ENCODE results near the gene EDN2.

Gene EDN2

GRCh38 chr1:41484402-41485241, at the start of gene EDN2:
TSS of gene EDN2 (minus strand) at chr1:41484683. CDS start at chr1:41484601, 82 bp downstream.
- peak; percentile 20 for TF ChIP-seq CTCF (IDR thresholded peaks at IDR 0.05; ENCODE audit: low read length, missing control alignments)
- no peak within 1 kb of the TSS for H3K4me3 ChIP-seq (replicated peaks; ENCODE audit: low read depth, low read length)
- no peak for DNase-seq (ENCODE audit: low read depth)

GRCh38 chr1:41533731-41534080, 49.2 kb upstream of the EDN2 start:
- H3K4me3 ChIP-seq (replicated peaks; ENCODE audit: low read depth, low read length): no peak overlapping the region
- DNase-seq (ENCODE audit: low read depth): no peak
- no peak for TF ChIP-seq CTCF (IDR thresholded peaks at IDR 0.05; ENCODE audit: low read length, missing control alignments)

GRCh38 chr1:41533016-41533730, 48.7 kb upstream of the EDN2 start:
- DNase-seq (ENCODE audit: low read depth): no peak
- TF ChIP-seq CTCF (IDR thresholded peaks at IDR 0.05; ENCODE audit: low read length, missing control alignments): no peak
- H3K4me3 ChIP-seq (replicated peaks; ENCODE audit: low read depth, low read length): no peak overlapping the region

- no peak overlapping the region for H3K4me3 ChIP-seq (replicated peaks; ENCODE audit: low read depth, low read length)
- no peak for TF ChIP-seq CTCF (IDR thresholded peaks at IDR 0.05; ENCODE audit: low read length, missing control alignments)
- no peak for DNase-seq (ENCODE audit: low read depth)
Observed at GRCh38 chr1:41532206-41532975, 47.9 kb upstream of the EDN2 start.

- no peak for DNase-seq (ENCODE audit: low read depth)
- TF ChIP-seq CTCF (IDR thresholded peaks at IDR 0.05; ENCODE audit: low read length, missing control alignments): no peak
- no peak overlapping the region for H3K4me3 ChIP-seq (replicated peaks; ENCODE audit: low read depth, low read length)
Observed at GRCh38 chr1:41530411-41530810, 45.9 kb upstream of the EDN2 start.

- no peak for TF ChIP-seq CTCF (IDR thresholded peaks at IDR 0.05; ENCODE audit: low read length, missing control alignments)
- no peak for DNase-seq (ENCODE audit: low read depth)
- no peak overlapping the region for H3K4me3 ChIP-seq (replicated peaks; ENCODE audit: low read depth, low read length)
Observed at GRCh38 chr1:41529621-41530395, 45.3 kb upstream of the EDN2 start.
